Adipose tissue (tissue), 3 donors: ENCODE results near the gene TUG1. TPM values are rescaled to one million over a fixed set of nuclear protein-coding genes. Genes with fewer than 3 reads are reported as not detected.

ENCODE experiments used
- H3K27ac ChIP-seq: one replicate; pipeline ENCODE4 v1.5.1; 2013; ENCODE audit warnings: low read depth, low read length
- WGBS, 3 donors: extraction: QIAGEN DNeasy Blood & Tissue Kit; methylation state at CpG; one replicate each; pipeline ENCODE4 v1.1.7; 2013; 5-methylcytosine and 5-hydroxymethylcytosine counted together
- polyA plus RNA-seq, 3 donors: library from polyadenylated mRNA; stranded (reverse); fragments of 200-250 nt; gene quantifications; one replicate each; pipeline ENCODE4 v1.2.3, GENCODE V29; 2013
- donor health status: healthy with polysubstance abuse.
- donor health status: Bipolar disorder and iron deficiency.
- donor health status: healthy.

Gene TUG1
- polyA plus RNA-seq, 3 donors = 17.1 to 27.0 (median 20.9) TPM

GRCh38 chr22:30945653-30946052 is 23.4 kb upstream of the TUG1 start:
- WGBS, 3 donors = 90 to 94% (median 93%) methylated on average over 2 of the region's 2 CpGs
- no peak overlapping the region for H3K27ac ChIP-seq

DNA sequence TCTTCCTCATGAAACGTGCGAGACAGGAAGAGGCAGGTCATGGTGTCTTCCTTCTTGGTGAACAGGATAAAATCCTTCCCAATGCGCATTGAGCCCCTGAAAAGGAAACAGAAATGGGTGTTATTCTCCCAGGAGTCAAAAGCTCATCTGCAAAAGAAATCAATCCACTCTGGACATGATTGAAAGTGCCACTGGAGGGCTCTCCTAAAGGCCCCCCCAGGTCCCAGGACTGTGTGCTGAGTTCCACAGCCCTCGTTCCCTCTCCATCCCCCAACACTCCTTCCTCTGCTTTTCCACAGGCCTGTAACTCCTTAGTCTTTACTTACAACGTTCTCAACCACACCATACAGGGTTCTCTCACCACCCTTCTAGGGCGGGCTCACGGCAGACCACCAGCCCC is 22.7 kb upstream of the TUG1 start:
- WGBS, 3 donors = 61 to 74% (median 71%) methylated on average over 7 of the region's 7 CpGs
- H3K27ac ChIP-seq = no peak overlapping the region

DNA sequence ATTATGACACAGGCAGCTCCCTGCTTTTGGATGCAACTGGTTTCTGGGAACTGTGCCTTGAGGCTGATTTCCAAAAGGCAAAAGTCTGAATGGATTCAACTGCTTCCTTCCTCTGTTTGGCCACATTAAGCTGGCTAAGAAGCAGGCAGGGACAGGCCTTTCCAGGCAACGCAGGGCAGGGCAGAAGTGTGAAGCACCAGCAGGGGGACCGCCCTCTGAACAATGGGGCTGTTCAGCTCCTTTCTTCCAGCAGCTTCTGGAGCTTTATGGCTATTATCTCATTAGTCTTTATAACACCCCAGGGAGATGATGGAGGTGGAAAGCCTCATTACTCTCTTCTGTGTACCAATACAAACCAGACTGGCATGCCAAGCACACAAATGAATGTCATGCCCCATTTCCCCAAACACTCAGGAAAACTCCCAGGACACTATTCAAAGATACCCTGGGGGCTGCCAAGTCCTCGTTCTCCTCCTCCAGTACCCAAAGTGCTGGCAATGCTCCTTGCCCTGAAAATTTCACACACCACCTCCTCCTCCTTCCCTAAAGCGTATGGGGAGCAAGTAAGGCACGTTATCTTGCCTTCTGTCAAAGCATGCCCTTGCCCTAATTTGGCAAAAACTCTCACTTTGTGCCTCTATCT is 21.8 kb upstream of the TUG1 start:
- WGBS, 3 donors = 51 to 72% (median 61%) methylated on average over 5 of the region's 5 CpGs
- no peak overlapping the region for H3K27ac ChIP-seq

DNA sequence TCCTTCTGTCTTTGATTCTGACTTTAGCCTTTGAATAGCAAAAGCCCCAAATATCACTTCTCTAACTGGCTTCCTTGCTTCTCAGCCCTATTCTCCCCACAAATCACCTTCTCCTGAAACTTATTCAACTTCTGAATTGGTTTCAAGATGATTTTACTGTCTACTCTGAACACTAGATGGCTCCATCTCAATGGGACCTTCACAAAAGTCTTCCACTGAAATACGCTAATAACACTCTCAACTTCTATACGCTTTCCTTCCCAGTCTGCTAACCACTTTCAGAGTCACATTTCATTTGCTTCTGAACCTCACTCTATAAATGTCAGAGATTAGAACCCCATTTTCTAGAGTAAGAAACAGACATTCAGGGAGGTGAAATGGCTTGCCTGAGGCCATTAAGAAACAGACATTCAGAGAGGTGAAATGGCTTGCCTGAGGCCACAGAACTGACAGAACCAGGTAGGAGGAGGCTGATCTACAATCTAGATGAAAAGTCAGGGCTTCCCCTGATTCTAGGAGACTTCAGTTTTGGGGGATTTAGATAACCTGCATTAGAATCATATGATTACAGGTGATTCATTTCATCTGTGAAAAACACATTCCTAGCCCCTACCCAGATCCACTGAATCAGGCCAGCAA is 21.1 kb upstream of the TUG1 start:
- 17 to 41% (median 23%) methylated on average over 2 of the region's 2 CpGs for whole genome bisulfite sequencing, 3 donors
- no peak overlapping the region for H3K27ac ChIP-seq

GRCh38 chr22:30948930-30949342 is 20.1 kb upstream of the TUG1 start:
- WGBS, 3 donors = 63 to 75% (median 64%) methylated on average over 3 of the region's 3 CpGs
- H3K27ac ChIP-seq = no peak overlapping the region

GRCh38 chr22:30949934-30950660 is 19.0 kb upstream of the TUG1 start:
- 76 to 84% (median 84%) methylated on average over 7 of the region's 7 CpGs for WGBS, 3 donors
- H3K27ac ChIP-seq = no peak overlapping the region

DNA sequence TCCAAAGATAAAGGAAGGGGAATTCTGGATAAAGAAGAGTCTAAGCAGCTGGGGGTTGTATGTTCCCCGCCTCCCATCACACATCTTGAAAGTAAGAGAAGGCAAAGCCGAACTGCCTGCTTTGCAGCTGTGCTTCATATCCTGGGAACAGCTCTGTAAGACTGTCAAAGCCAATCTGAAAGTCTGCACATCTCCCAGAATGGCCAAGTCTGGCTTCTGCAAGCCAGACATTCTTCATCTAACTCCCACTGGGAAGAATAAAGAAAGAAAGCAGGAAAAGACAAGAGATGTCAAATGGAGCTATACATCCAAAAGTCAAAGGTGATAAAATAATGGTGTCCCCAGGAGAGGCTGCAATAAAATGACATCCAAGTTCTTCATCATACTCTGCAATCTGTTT is 15.9 kb upstream of the TUG1 start:
- WGBS, 3 donors = 86 to 94% (median 93%) methylated on average over 2 of the region's 2 CpGs
- H3K27ac ChIP-seq = no peak overlapping the region

- WGBS, 3 donors = 84 to 95% (median 93%) methylated on average over 4 of the region's 4 CpGs
- H3K27ac ChIP-seq = no peak overlapping the region
These were observed 13.9 kb upstream of the TUG1 start for GRCh38 chr22:30955153-30955552.

DNA sequence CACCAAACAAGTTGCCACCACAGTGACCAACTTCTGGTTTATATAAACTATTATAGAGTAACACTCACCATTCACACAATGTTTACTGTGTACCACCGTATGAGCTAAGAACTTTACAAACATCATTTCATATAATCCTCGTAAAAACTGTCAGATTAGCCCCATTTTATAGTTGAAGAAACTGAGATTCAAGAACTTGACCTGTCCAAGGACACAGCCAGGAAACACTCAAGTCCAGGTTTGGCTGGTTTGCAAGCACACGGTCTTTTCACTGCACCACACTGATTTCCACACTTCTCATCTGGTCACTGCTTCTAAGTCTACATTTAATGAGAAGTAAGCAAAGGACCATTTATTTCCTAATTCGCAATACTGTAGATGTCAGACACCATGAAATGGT is 4.2 kb upstream of the TUG1 start:
- WGBS, 3 donors = 82 to 89% (median 87%) methylated on average over 4 of the region's 4 CpGs
- H3K27ac ChIP-seq = no peak overlapping the region

- WGBS, 3 donors = 19% methylated on average over 50 to 53 of the region's 53 CpGs
- peak within 1 kb of the TSS; percentile 53 for H3K27ac ChIP-seq
These were observed 796 bp upstream of the TUG1 start, which contains the start of gene MORC2 for GRCh38 chr22:30968015-30968923. Gene MORC2 (minus strand): TSS chr22:30968774. CDS start chr22:30967889, 885 bp downstream.

GRCh38 chr22:30969532-30970355 is 679 bp downstream of the TUG1 start:
- H3K27ac ChIP-seq = peak overlapping the region; percentile 53
- 3% methylated on average over 47 to 49 of the region's 49 CpGs for WGBS, 3 donors

GRCh38 chr22:30970356-30970746 is 1.3 kb downstream of the TUG1 start:
- no peak overlapping the region for H3K27ac ChIP-seq
- 49 to 69% (median 66%) methylated on average over 3 of the region's 3 CpGs for WGBS, 3 donors

DNA sequence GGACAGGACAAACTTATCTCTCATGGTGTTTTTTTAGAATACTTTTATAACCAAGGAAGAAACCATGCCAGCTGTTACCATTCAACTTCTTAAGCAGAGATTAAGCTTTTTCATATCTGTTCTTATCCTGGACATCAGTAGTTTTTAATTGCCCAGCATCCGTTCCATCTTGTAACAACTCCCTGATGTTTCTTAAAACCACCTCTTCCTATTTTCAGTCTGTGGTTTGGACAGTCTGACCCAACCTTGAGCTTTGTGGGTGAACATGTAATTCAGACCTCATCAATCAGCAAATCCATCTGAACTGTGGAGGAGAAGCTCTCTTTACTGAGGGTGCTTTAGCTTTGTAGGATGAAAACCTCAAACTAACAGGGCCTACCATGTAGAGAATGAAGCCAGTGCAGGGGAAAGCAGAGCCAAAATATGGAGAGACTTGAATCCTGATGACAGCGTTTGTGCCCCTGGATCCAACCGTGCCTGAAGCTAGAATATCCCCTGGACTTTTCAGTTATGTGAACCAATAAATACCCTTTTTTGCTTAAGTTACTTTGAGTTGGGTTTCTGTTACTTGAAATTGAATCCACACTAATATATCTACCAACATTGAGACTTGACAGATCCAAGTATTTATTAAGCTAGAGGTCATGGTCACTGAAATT is 9.4 kb downstream of the TUG1 start:
- whole genome bisulfite sequencing, 3 donors = 79 to 96% (median 85%) methylated on average over 3 of the region's 3 CpGs
- no peak overlapping the region for H3K27ac ChIP-seq

GRCh38 chr22:30979932-30980331 is 10.9 kb downstream of the TUG1 start:
- H3K27ac ChIP-seq = no peak overlapping the region
- WGBS, 3 donors = 77 to 98% (median 83%) methylated on average over 3 of the region's 3 CpGs

DNA sequence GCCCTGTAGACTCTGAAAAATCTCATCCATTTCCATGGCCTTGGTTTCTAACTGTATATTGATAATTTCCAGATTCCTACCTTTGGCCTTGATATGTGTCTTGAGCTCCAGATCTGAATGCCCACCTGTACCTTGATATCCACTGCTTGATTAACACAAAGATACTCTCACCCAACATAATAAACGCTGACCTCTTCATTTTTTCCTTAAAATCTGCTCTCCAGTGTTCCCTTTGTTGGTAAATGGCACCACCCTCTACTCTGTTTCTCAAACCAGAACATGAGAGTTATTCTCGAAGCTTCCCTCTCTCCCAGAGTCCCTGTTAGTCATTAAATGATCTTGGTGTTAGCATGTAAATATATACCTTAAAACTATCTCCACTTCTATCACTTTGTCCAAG is 13.4 kb downstream of the TUG1 start:
- 91 to 96% (median 95%) methylated on average over 2 of the region's 2 CpGs for WGBS, 3 donors
- no peak overlapping the region for H3K27ac ChIP-seq

- WGBS, 3 donors = 62 to 90% (median 87%) methylated on average over 2 of the region's 2 CpGs
- H3K27ac ChIP-seq = no peak overlapping the region
These were observed 15.3 kb downstream of the TUG1 start for GRCh38 chr22:30984317-30984716.

DNA sequence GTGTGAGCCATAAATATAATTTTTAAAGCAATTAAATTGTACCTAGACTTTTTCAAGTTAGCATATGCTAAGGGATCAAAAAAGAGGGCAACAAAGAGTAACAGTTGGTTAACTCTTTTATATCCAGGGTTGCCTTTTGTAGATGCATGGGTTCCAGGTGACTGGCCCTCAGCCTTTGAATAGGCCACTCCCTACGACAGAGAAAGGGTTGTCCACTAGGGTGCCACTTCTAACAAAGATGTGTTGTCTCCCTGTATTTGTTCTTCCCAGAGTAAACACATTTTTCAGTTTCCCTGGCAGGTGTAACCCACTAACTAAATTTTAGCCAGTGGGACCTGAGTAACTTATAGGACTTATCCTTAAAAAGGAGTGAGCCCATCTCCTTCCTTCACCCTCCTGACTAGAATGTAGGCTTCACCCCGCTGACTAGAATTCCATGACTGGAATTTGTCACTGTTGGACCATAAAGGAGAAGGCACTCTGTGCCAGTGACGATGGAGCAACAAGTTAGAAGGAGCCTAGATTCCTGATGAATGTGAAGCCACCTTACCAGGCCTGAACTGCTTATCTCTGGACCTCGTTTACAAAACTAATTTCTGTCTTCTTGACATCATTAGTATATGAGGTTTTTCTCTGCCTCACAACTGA is 16.6 kb downstream of the TUG1 start:
- no peak overlapping the region for H3K27ac ChIP-seq
- 63 to 90% (median 88%) methylated on average over 4 of the region's 4 CpGs for WGBS, 3 donors
